IgD-negative memory B cell (primary cell): ENCODE data around the gene PITX2. TPM values are rescaled to one million over a fixed set of nuclear protein-coding genes. Genes with fewer than 3 reads are reported as not detected.

Source experiments
- H3K27ac Mint-ChIP-seq, 3 donors: one replicate each; pipeline ENCODE4 v1.8.0; 2020 to 2022; ENCODE audit warnings: mild to moderate bottlenecking in 3 of 3, mixed read lengths in 3 of 3, moderate library complexity in 1 of 3
- H3K27me3 Mint-ChIP-seq: one replicate; pipeline ENCODE4 v1.8.0; 2021; ENCODE audit warnings: mixed read lengths
- H3K36me3 Mint-ChIP-seq: one replicate; pipeline ENCODE4 v1.8.0; 2020; ENCODE audit warnings: mild to moderate bottlenecking, mixed read lengths
- H3K4me1 Mint-ChIP-seq, 3 donors: one replicate each; pipeline ENCODE4 v1.8.0; 2020 to 2022; ENCODE audit warnings: mixed read lengths in 3 of 3, mild to moderate bottlenecking in 1 of 3
- H3K4me3 Mint-ChIP-seq, 4 donors: one replicate each; pipeline ENCODE4 v1.8.0; 2020 to 2022; ENCODE audit warnings: mild to moderate bottlenecking in 4 of 4, mixed read lengths in 4 of 4, moderate library complexity in 3 of 4
- H3K9me3 Mint-ChIP-seq, 3 donors: one replicate each; pipeline ENCODE4 v1.8.0; 2020 to 2021; ENCODE audit warnings: mixed read lengths in 3 of 3, mild to moderate bottlenecking in 1 of 3
- polyA plus RNA-seq: library from polyadenylated mRNA; unstranded; fragments of 300-500 nt; fragmentation: Illumina TruSeq; gene quantifications from one replicate; pipeline ENCODE4 v1.2.3, GENCODE V29; 2021

The PITX2 gene
- polyA plus RNA-seq, 1 donor from 2014 or later: not detected

DNA sequence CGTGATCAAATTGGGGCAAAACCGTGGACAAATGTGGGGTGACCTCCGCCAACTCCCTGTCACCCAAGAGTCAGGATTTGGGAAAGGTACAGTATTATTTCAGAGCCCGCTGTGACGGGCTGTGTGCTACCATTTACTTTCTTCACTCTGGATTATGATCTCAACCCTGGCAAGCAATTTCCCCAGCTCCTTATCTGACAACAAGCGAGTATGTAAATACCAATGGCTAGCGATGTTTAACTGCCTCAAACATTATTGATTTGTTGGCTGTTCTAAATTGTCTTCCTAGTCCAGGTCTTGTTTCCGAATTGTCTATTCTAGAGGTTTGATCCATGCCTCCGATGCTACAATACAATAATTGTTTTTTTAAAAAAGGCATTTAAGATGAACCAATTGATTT lies 17.7 kb upstream of the PITX2 start:
- H3K36me3 Mint-ChIP-seq: no peaks in the 10 kb centered on the region
- H3K27me3 Mint-ChIP-seq: peaks cover 68% of the 10 kb centered on the region
- H3K4me3 Mint-ChIP-seq: no peak overlapping the region
- peak overlapping the region in 2 of 3 donors; percentile 28 to 42 for H3K27ac Mint-ChIP-seq
- H3K9me3 Mint-ChIP-seq: peaks cover 0 to 1% (median 0%) of the 10 kb centered on the region in 3 donors
- peaks cover 0 to 2% (median 0%) of the 10 kb centered on the region in 3 donors for H3K4me1 Mint-ChIP-seq

GRCh38 chr4:110639207-110640090 lies 16.6 kb upstream of the PITX2 start:
- Mint-ChIP-seq H3K4me1 (peaks cover 0 to 7% (median 2%) of the 10 kb centered on the region in 3 donors), H3K27me3 (peaks cover 73% of the 10 kb centered on the region), H3K9me3 (peaks cover 0 to 5% (median 0%) of the 10 kb centered on the region in 3 donors), H3K36me3 (no peaks in the 10 kb centered on the region), H3K27ac (peak overlapping the region in 2 of 3 donors; percentile 18 to 74), H3K4me3 (no peak overlapping the region)

GRCh38 chr4:110638089-110638746 lies 15.3 kb upstream of the PITX2 start:
- H3K36me3 Mint-ChIP-seq: no peaks in the 10 kb centered on the region
- H3K4me3 Mint-ChIP-seq: peak overlapping the region in 1 of 4 donors; percentile 37
- peak overlapping the region in 2 of 3 donors; percentile 63 to 74 for H3K27ac Mint-ChIP-seq
- peaks cover 0 to 8% (median 4%) of the 10 kb centered on the region in 3 donors for H3K4me1 Mint-ChIP-seq
- H3K9me3 Mint-ChIP-seq: peaks cover 0 to 5% (median 0%) of the 10 kb centered on the region in 3 donors
- peaks cover 75% of the 10 kb centered on the region for H3K27me3 Mint-ChIP-seq

DNA sequence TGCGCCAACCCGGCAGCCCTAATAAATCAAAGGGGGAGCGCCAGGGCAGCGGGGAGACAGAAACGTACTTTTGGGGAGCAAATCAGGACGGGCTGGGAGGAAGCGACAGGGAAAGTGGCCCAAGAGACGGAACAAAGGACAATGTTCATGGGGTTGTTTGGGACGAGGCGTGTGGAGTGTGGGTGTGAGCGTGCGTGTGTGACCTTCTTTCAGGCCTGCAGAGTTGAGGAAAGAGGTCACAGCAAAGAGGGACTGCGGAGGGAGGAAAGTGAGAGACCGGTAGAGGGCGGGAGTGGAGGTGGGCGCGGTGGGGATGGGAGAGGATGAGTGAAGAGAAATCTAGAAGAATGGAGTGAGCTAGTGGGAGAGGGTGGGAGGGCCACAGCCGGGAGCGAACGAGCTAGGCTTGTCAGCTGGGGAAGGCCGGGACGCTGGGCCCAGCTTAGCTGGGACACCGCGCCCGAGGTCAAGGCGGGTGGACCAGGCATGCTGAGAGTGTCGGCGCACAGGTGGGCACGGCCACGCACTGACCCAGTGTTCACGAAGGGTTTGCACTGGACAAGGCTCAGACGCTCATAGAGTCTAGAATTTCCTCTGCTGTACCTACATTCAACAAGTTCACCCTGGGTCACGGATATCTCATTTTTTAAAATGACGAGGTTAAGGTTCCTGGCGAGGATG lies 14.7 kb upstream of the PITX2 start:
- peaks cover 0 to 5% (median 0%) of the 10 kb centered on the region in 3 donors for H3K9me3 Mint-ChIP-seq
- H3K36me3 Mint-ChIP-seq: no peaks in the 10 kb centered on the region
- H3K4me1 Mint-ChIP-seq: peaks cover 0 to 8% (median 4%) of the 10 kb centered on the region in 3 donors
- peak overlapping the region in 2 of 4 donors; percentile 6 to 45 for H3K4me3 Mint-ChIP-seq
- H3K27me3 Mint-ChIP-seq: peaks cover 78% of the 10 kb centered on the region
- peak overlapping the region in 2 of 3 donors; percentile 63 to 74 for H3K27ac Mint-ChIP-seq

GRCh38 chr4:110636680-110637407 lies 14.0 kb upstream of the PITX2 start:
- Mint-ChIP-seq H3K9me3 (peaks cover 0 to 5% (median 0%) of the 10 kb centered on the region in 3 donors), H3K36me3 (peaks cover 1% of the 10 kb centered on the region), H3K4me3 (peak overlapping the region in 1 of 4 donors; percentile 43), H3K27me3 (peaks cover 80% of the 10 kb centered on the region), H3K27ac (peak overlapping the region in 1 of 3 donors; percentile 74), H3K4me1 (peaks cover 4 to 8% (median 8%) of the 10 kb centered on the region in 3 donors)

DNA sequence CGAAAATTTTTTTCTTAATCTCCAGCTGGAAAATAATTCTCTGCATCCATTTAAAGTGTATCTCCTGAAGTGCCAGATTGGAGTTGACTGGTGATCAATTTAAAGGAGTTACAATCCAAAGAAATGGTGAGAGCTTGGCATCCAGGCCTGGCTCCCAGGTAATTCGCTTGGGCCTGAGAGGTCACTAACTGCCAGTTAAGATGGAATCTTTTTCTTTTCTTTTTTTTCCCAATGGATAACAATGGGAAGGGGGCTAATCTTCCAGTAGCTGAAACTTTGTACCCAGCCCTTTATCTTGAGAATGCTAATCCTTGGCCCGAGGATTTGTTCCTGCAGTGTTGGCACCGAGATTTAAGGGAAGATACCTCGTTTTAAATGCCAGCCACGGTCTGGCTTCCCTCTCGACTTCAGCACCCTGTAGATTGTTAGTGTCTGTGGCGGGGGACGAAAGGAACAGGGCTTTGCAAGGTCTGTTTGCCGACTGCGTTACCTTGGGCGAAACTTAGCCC lies 13.3 kb upstream of the PITX2 start:
- Mint-ChIP-seq H3K9me3 (peaks cover 0 to 5% (median 0%) of the 10 kb centered on the region in 3 donors), H3K4me1 (peaks cover 7 to 8% (median 8%) of the 10 kb centered on the region in 3 donors), H3K27me3 (peaks cover 82% of the 10 kb centered on the region), H3K4me3 (peak overlapping the region in 2 of 4 donors; percentile 43 to 49), H3K27ac (no peak overlapping the region), H3K36me3 (peaks cover 1% of the 10 kb centered on the region)

GRCh38 chr4:110635163-110635865 lies 12.4 kb upstream of the PITX2 start:
- H3K9me3 Mint-ChIP-seq: peaks cover 0 to 9% (median under 1%) of the 10 kb centered on the region in 3 donors
- peak overlapping the region in 1 of 3 donors; percentile 71 for H3K27ac Mint-ChIP-seq
- peak overlapping the region in 1 of 4 donors; percentile 61 for H3K4me3 Mint-ChIP-seq
- H3K27me3 Mint-ChIP-seq: peaks cover 81% of the 10 kb centered on the region
- H3K4me1 Mint-ChIP-seq: peaks cover 7 to 11% (median 8%) of the 10 kb centered on the region in 3 donors
- H3K36me3 Mint-ChIP-seq: peaks cover 1% of the 10 kb centered on the region

GRCh38 chr4:110634350-110635162 lies 11.7 kb upstream of the PITX2 start:
- Mint-ChIP-seq H3K9me3 (peaks cover 2 to 15% (median 4%) of the 10 kb centered on the region in 3 donors), H3K4me3 (peak overlapping the region in 2 of 4 donors; percentile 6 to 61), H3K27ac (peak overlapping the region in 2 of 3 donors; percentile 67 to 71)

GRCh38 chr4:110633358-110634341 lies 10.8 kb upstream of the PITX2 start:
- Mint-ChIP-seq H3K27me3 (peaks cover 81% of the 10 kb centered on the region), H3K36me3 (peaks cover 1% of the 10 kb centered on the region), H3K27ac (peak overlapping the region; percentile 67 to 90 (median 80)), H3K4me1 (peaks cover 7 to 9% (median 8%) of the 10 kb centered on the region in 3 donors), H3K9me3 (peaks cover 3 to 15% (median 4%) of the 10 kb centered on the region in 3 donors), H3K4me3 (peak overlapping the region in 1 of 4 donors; percentile 20)

More at GRCh38 chr4:110634350-110635162, 11.7 kb upstream of the PITX2 start:
- H3K4me1 Mint-ChIP-seq: peaks cover 7 to 9% (median 8%) of the 10 kb centered on the region in 3 donors
- H3K36me3 Mint-ChIP-seq: peaks cover 1% of the 10 kb centered on the region
- peaks cover 80% of the 10 kb centered on the region for H3K27me3 Mint-ChIP-seq

GRCh38 chr4:110632506-110633357 lies 9.9 kb upstream of the PITX2 start:
- Mint-ChIP-seq H3K27ac (peak overlapping the region; percentile 67 to 90 (median 87)), H3K9me3 (peaks cover 3 to 18% (median 4%) of the 10 kb centered on the region in 3 donors), H3K4me1 (peaks cover 7 to 12% (median 9%) of the 10 kb centered on the region in 3 donors), H3K36me3 (peaks cover 1% of the 10 kb centered on the region), H3K27me3 (peaks cover 80% of the 10 kb centered on the region), H3K4me3 (peak overlapping the region in 1 of 4 donors; percentile 20)
